ENCODE results near the gene MARK1. TPM values are rescaled to one million over a fixed set of nuclear protein-coding genes. Genes with fewer than 3 reads are reported as not detected.

MARK1 gene
- total and polyA plus RNA-seq, 2 of the 4 experiments (the other 2 are of a cell fraction): not detected

DNA sequence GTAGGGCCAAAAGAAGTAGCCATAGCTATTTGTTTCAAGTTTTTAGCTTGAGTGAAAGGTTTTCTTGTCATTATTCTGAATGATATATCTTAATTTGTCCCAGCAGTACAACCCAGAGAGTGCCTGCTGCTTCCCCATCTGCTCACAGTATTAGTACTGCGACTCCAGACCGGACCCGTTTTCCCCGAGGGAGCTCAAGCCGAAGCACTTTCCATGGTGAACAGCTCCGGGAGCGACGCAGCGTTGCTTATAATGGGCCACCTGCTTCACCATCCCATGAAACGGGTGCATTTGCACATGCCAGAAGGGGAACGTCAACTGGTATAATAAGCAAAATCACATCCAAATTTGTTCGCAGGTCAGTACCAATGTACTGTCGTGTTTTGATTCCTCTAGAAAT lies 125.1 kb downstream of the MARK1 start:
- no peak overlapping the region for H4K91ac ChIP-seq (ENCODE audit: insufficient read depth, low read depth, low read length)
- in situ Hi-C loops (cut with MboI; ENCODE audit: low sequenced_read_pairs) (no loop called here), dilution Hi-C loops (cut with HindIII; ENCODE audit: low sequenced_read_pairs, unreplicated experiment) (no loop called here), intact Hi-C loops (cut with micrococcal nuclease) (no loop called here)
- no TSS peak for BruUV-seq (replicated peaks)
- H2AK9ac ChIP-seq (replicated peaks; ENCODE audit: low read depth, low read length, poor library complexity): no peak overlapping the region
- H3K9ac ChIP-seq (ENCODE audit: low read depth, low read length): no peak overlapping the region
- DNase-seq (no peak), ATAC-seq (ENCODE audit: low read depth) (no peak)
- ChIA-PET POLR2A (ENCODE audit: unreplicated experiment) (no interaction called here), CTCF (no interaction called here)
- H2BK15ac ChIP-seq (ENCODE audit: low read depth, low read length): no peak overlapping the region
- no peak overlapping the region for H3K14ac ChIP-seq (replicated peaks; ENCODE audit: low read depth, low read length)
- TF ChIP-seq RCOR1 (IDR thresholded peaks at IDR 0.05; ENCODE audit: insufficient replicate concordance, low read length): no peak
- TF ChIP-seq MXI1 (IDR thresholded peaks at IDR 0.05; ENCODE audit: borderline replicate concordance, low read depth, low read length): no peak
- no peaks in the 10 kb centered on the region for H3K79me1 ChIP-seq (ENCODE audit: low read depth in 1 of 2, low read length in 2 of 2)
- no peak overlapping the region for H2BK20ac ChIP-seq (ENCODE audit: low read depth, low read length)
- H2AFZ ChIP-seq (replicated peaks; ENCODE audit: low read length, poor library complexity): no peak overlapping the region
- H3K23ac ChIP-seq (ENCODE audit: low read depth, low read length): no peak overlapping the region
- WGBS, 2 experiments (ENCODE audit: extremely low coverage in 2 of 2, insufficient read length in 1 of 2): 86% methylated on average over 4 of the region's 13 CpGs; no CpG with 5 or more reads in 1 of the 2 experiments
- no peak overlapping the region for H4K8ac ChIP-seq (ENCODE audit: low read depth in 2 of 2, low read length in 2 of 2)
- H3K4ac ChIP-seq (ENCODE audit: low read depth, low read length): no peak overlapping the region
- no peaks in the 10 kb centered on the region for H3K9me1 ChIP-seq (ENCODE audit: insufficient read depth, low read length)
- peaks cover 2% of the 10 kb centered on the region for H3K27me3 ChIP-seq (ENCODE audit: control insufficient read depth, insufficient read depth, low read length)
- no peak overlapping the region for H2AK5ac ChIP-seq (ENCODE audit: low read depth, low read length)
- H3K56ac ChIP-seq (ENCODE audit: extremely low read depth, insufficient read depth, low read length): no peak overlapping the region
- no peaks in the 10 kb centered on the region for H4K20me1 ChIP-seq (ENCODE audit: insufficient read depth, low read length)
- H3K4me3 ChIP-seq (ENCODE audit: insufficient read depth, low read depth, low read length): no peak overlapping the region
- H2BK120ac ChIP-seq (ENCODE audit: low read depth, low read length): no peak overlapping the region
- no peak overlapping the region for H3K27ac ChIP-seq (ENCODE audit: insufficient read depth, low read length)
- no peak overlapping the region for H3K4me2 ChIP-seq (ENCODE audit: low read depth, low read length)
- no peak overlapping the region for H2BK5ac ChIP-seq (ENCODE audit: low read depth, low read length, poor library complexity, severe bottlenecking)
- no peaks in the 10 kb centered on the region for H3K4me1 ChIP-seq (ENCODE audit: control insufficient read depth, insufficient read depth, low read length)
- no peaks in the 10 kb centered on the region for H3K36me3 ChIP-seq (ENCODE audit: control insufficient read depth, insufficient read depth, low read length)
- no peak overlapping the region for H3K18ac ChIP-seq (ENCODE audit: low read depth, low read length)
- H4K5ac ChIP-seq (ENCODE audit: low read depth, low read length): no peak overlapping the region
- no peaks in the 10 kb centered on the region for H3K9me3 ChIP-seq (ENCODE audit: control insufficient read depth, insufficient read depth, low read length)
